ENCODE data around the gene CCDC116. TPM values are rescaled to one million over a fixed set of nuclear protein-coding genes. Genes with fewer than 3 reads are reported as not detected.
"Not testable (repeated sequence)": the region's sequence is repeated elsewhere in the genome, so short reads cannot be mapped to it uniquely, and the experiment has no call there.

CCDC116 gene
- total RNA-seq, 4 donors from 2014 or later = 0.22 to 2.0 (median 0.36) TPM

GRCh38 chr22:21593406-21594232, 38.9 kb upstream of the CCDC116 start:
- DNase-seq (ENCODE audit: low spot score in 2 of 2) = no peak
- peaks cover 0 to 52% (median 16%) of the 10 kb centered on the region in 4 donors for H3K4me1 ChIP-seq
- WGBS, 2 donors = 77 to 80% methylated on average over 11 of the region's 11 CpGs
- peak in 1 of 5 experiments; percentile 5 for TF ChIP-seq CTCF (IDR thresholded peaks at IDR 0.05)
- no peak for TF ChIP-seq EP300 (IDR thresholded peaks at IDR 0.05)
- TF ChIP-seq POLR2A (IDR thresholded peaks at IDR 0.05) = no peak
- no peak overlapping the region for H3K4me3 ChIP-seq
- H3K36me3 ChIP-seq = peaks cover 3 to 53% (median 6%) of the 10 kb centered on the region in 3 donors
- H3K27me3 ChIP-seq = no peaks in the 10 kb centered on the region
- no peak overlapping the region for H3K27ac ChIP-seq
- no peaks in the 10 kb centered on the region for H3K9me3 ChIP-seq

GRCh38 chr22:21594865-21595452, 37.6 kb upstream of the CCDC116 start:
- WGBS, 2 donors = 74 to 86% methylated on average over 4 to 5 of the region's 5 CpGs
- no peaks in the 10 kb centered on the region for H3K27me3 ChIP-seq
- peaks cover 3 to 53% (median 6%) of the 10 kb centered on the region in 3 donors for H3K36me3 ChIP-seq

GRCh38 chr22:21596356-21597135, 36.0 kb upstream of the CCDC116 start:
- H3K9me3 ChIP-seq; H3K4me3 ChIP-seq; H3K27ac ChIP-seq; H3K27me3 ChIP-seq; DNase-seq (ENCODE audit: low spot score in 2 of 2): not testable (repeated sequence)
- Histone ChIP-seq H3K36me3 (peaks cover 3 to 53% (median 6%) of the 10 kb centered on the region in 3 donors), H3K4me1 (peaks cover 0 to 39% (median 6%) of the 10 kb centered on the region in 4 donors)
- WGBS, 2 donors = 94 to 95% methylated on average over 13 of the region's 13 CpGs

More at GRCh38 chr22:21594865-21595452, 37.6 kb upstream of the CCDC116 start:
- H3K27ac ChIP-seq = no peak overlapping the region
- peaks cover 0 to 53% (median 15%) of the 10 kb centered on the region in 4 donors for H3K4me1 ChIP-seq
- no peaks in the 10 kb centered on the region for H3K9me3 ChIP-seq
- no peak for DNase-seq (ENCODE audit: low spot score in 2 of 2)
- TF ChIP-seq EP300 (IDR thresholded peaks at IDR 0.05) = no peak
- TF ChIP-seq CTCF (IDR thresholded peaks at IDR 0.05) = no peak
- TF ChIP-seq POLR2A (IDR thresholded peaks at IDR 0.05) = no peak
- no peak overlapping the region for H3K4me3 ChIP-seq

DNA sequence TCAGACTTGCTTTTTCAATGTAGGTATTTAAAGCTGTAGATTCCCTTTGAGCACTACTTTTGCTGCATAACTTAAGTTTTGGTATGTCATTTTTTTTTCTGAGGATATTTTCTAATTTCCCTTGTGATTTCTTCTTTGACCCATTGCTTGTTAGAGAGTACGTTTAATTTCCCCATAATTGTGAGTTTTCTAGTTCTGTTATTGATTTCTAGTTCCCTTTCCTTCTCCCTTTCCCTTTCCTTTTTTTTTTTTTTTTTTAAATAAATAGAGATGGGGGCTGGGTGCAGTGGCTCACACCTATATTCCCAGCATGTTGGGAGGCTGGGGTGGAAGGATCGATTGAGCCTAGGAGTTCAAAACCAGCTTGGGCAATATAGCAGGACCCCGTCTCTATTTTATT, 34.3 kb upstream of the CCDC116 start:
- Histone ChIP-seq H3K36me3 (peaks cover 3 to 43% (median 6%) of the 10 kb centered on the region in 3 donors), H3K4me3 (no peak overlapping the region), H3K27me3 (no peaks in the 10 kb centered on the region), H3K9me3 (no peaks in the 10 kb centered on the region), H3K4me1 (peaks cover 0 to 32% (median 2%) of the 10 kb centered on the region in 4 donors), H3K27ac (no peak overlapping the region)
- DNase-seq (ENCODE audit: low spot score in 2 of 2) = no peak
- 86 to 87% methylated on average over 3 of the region's 3 CpGs for WGBS, 2 donors
- TF ChIP-seq EP300 (IDR thresholded peaks at IDR 0.05) (no peak), CTCF (IDR thresholded peaks at IDR 0.05) (no peak), POLR2A (IDR thresholded peaks at IDR 0.05) (no peak)

GRCh38 chr22:21599053-21599893, 33.3 kb upstream of the CCDC116 start:
- H3K4me3 ChIP-seq = no peak overlapping the region
- H3K27me3 ChIP-seq = no peaks in the 10 kb centered on the region
- no peak for DNase-seq (ENCODE audit: low spot score in 2 of 2)
- WGBS, 2 donors = 75 to 87% methylated on average over 6 of the region's 6 CpGs
- no peak overlapping the region for H3K27ac ChIP-seq
- peaks cover 0 to 23% (median 2%) of the 10 kb centered on the region in 4 donors for H3K4me1 ChIP-seq
- no peaks in the 10 kb centered on the region for H3K9me3 ChIP-seq
- TF ChIP-seq CTCF (IDR thresholded peaks at IDR 0.05) (no peak), EP300 (IDR thresholded peaks at IDR 0.05) (no peak), POLR2A (IDR thresholded peaks at IDR 0.05) (no peak)
- peaks cover 3 to 33% (median 6%) of the 10 kb centered on the region in 3 donors for H3K36me3 ChIP-seq

All from tibial nerve (tissue), 4 donors.